Neuron (in vitro differentiated cells): ENCODE data around the gene HNRNPAB.

ENCODE experiments used
- H2AFZ ChIP-seq: one replicate; pipeline ENCODE4 v1.6.1; 2013; ENCODE audit warnings: low read depth, mild to moderate bottlenecking, inconsistent platforms, low read length, moderate library complexity
- H3K27me3 ChIP-seq: one replicate; pipeline ENCODE4 v1.6.1; 2013; ENCODE audit warnings: low read length; ENCODE audit not compliant: insufficient read depth
- H3K36me3 ChIP-seq: one replicate; pipeline ENCODE4 v1.6.1; 2013; ENCODE audit warnings: low read length; ENCODE audit not compliant: insufficient read depth
- H3K4me1 ChIP-seq: one replicate; pipeline ENCODE4 v1.6.1; 2013; ENCODE audit warnings: low read length; ENCODE audit not compliant: insufficient read depth
- H3K4me3 ChIP-seq: 2 replicates; pipeline ENCODE4 v1.5.1; 2013; ENCODE audit warnings: mild to moderate bottlenecking, low read length, moderate library complexity
- H3K9me3 ChIP-seq: one replicate; pipeline ENCODE4 v1.6.1; 2013; ENCODE audit warnings: low read length

Gene HNRNPAB

DNA sequence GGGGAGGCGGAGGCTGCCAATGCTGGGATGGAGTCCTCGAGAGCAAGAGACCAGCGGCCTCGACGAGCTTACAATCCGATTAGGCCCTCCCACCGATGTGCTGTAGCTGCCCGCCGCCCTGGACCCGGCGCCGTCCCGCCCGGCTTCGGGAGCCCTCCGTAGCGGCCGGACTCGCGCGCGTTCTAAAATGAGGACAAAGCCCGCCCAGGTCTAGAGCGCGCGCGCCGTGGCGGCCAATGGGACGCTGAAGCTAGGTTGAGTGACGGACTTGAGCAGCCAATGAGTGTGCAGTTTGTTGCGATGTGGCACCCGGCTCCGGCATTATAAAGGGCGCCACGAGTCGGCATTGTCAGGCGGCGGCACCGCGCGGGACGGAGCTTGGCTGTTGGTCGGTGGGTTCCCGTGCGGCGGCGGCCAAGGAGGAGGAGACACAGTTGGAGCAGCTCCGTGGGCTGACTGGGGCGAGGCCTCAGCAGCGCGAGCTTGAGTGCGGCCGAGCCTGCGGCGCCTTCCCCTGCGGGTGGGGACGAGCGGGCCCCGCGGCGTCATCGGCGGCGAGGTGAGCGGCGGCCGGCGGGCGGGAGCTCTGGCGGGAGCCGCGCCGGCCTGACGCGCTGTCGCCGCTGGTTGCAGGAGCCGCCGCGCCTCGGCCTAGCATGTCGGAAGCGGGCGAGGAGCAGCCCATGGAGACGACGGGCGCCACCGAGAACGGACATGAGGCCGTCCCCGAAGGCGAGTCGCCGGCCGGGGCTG, at the start of gene HNRNPAB:
Gene HNRNPAB (plus strand): TSS at position 352 of the 753 bp plus-strand sequence. CDS start 305 bp downstream, at position 657.
- peaks cover 40% of the 10 kb centered on the region for H3K36me3 ChIP-seq
- peak within 1 kb of the TSS; percentile 49 for H2AFZ ChIP-seq
- H3K4me3 ChIP-seq, result peak within 1 kb of the TSS; percentile 96
- H3K9me3 ChIP-seq, result no peaks in the 10 kb centered on the region
- H3K4me1 ChIP-seq, result peaks cover 26% of the 10 kb centered on the region
- no peaks in the 10 kb centered on the region for H3K27me3 ChIP-seq

DNA sequence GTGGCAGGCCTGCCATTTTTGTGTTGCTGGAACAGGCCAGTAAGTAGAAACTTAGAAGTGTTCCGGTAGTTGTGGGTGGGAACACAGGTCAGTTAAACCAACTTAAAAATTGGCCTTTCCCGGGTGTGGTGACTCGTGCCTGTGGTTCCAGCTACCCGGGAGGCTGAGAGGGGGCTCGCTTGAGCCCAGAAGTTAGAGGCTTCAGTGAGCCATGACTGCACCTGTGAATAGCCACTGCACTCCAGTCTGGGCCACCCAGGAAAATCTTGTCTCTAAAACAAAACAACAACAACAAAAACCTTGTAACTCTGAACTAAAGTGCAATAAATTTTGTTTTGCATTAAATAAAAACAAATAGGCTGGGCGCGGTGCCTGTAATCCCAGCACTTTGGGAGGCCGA, 49.3 kb upstream of the HNRNPAB start:
- H2AFZ ChIP-seq, result no peak overlapping the region
- H3K9me3 ChIP-seq, result no peaks in the 10 kb centered on the region
- H3K36me3 ChIP-seq, result peaks cover 17% of the 10 kb centered on the region
- peaks cover 9% of the 10 kb centered on the region for H3K4me1 ChIP-seq
- H3K27me3 ChIP-seq, result no peaks in the 10 kb centered on the region
- H3K4me3 ChIP-seq, result no peak overlapping the region

DNA sequence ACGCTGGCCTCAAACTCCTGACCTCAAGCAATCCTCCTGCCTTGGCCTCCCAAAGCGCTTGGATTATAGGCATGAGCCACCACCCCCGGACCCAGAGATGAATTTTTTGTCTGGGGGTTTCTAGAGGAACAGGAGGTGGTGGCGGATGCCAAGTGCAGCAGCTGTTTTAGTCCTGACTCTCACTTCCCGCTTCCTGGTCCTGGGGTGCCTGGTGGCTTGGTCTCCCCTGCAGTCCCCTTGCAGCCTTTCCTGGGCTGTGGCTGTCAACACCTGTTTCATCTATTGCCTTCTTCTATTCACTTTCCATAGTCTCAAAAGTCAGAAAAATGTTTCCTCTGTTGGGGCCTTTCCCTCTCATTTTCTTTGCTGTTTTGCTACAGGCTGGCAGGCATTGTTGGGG, 44.2 kb upstream of the HNRNPAB start:
- Histone ChIP-seq H3K27me3 (no peaks in the 10 kb centered on the region), H3K4me3 (no peak overlapping the region), H3K9me3 (no peaks in the 10 kb centered on the region), H3K36me3 (no peaks in the 10 kb centered on the region), H2AFZ (no peak overlapping the region), H3K4me1 (peaks cover 5% of the 10 kb centered on the region)

DNA sequence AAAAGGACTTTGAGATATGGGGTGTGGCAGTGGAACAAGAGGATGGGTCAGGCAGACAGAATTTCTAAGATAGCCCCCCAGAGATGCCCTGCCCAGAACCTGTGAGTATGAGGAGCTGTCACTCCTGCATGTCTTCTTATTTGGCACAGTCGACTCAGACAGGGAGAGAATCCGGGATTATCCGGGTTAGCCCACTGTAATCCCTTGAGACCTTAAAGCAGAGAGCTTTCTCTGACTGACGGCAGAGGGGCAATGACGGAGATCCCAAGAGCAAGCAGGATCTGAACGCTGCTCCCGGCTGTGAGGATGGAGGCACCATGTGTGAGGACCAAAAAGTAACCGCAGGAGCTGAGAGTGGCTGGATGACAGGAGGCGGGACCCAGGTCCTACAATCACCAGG, 41.9 kb upstream of the HNRNPAB start:
- Histone ChIP-seq H3K4me3 (no peak overlapping the region), H3K9me3 (no peaks in the 10 kb centered on the region), H2AFZ (no peak overlapping the region), H3K4me1 (peaks cover 5% of the 10 kb centered on the region), H3K36me3 (no peaks in the 10 kb centered on the region), H3K27me3 (no peaks in the 10 kb centered on the region)

DNA sequence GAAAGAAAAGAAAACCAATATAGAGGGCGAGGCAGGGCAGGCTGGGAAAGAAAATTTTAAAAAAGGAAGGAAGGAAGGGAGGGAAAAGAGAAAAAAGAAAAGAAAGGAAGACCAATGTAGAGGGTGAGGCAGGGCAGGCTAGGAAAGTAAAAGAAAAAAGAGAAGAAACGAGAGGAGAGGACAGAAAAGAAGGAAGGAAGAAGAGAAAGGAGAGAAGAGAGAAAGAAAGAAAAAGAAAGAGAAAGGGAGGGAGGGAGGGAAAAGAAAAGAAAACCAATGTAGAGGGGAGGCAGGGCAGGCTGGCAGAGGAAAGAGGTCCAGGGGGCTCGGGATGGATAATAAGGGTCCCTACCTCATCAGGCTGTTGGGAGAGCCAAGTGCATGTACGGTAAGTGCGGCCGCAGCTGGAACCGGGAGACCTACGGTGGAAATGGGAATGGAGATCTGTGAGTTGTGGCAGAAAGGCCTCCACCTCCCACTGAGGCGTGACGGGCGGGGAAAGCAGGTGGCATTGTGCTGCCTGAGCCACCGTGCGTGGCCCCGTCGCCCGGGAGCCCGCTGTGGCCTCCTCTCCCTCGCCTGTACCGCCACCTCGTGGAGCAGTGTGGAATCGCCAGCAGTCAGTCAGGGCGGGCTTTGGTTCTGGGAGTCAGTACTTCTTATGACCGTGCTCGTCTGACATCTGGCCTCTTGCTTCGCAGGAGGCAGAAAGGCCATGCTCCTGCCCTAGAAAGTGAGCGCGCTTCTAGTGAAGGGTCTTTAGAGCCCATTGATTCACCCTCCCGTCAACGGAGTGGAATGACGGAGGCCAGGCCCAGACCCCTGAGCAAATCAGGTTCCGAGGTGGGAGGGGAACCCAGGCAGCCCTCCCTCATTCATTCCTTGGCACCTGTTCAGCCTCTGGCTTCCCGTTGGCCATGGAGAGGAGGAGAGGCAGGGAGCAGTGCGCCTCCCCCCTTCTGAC, 40.3 kb upstream of the HNRNPAB start:
- Histone ChIP-seq H2AFZ (peak overlapping the region; percentile 71), H3K36me3 (no peaks in the 10 kb centered on the region), H3K27me3 (no peaks in the 10 kb centered on the region), H3K4me1 (peaks cover 5% of the 10 kb centered on the region), H3K9me3 (no peaks in the 10 kb centered on the region), H3K4me3 (peak overlapping the region; percentile 26)

DNA sequence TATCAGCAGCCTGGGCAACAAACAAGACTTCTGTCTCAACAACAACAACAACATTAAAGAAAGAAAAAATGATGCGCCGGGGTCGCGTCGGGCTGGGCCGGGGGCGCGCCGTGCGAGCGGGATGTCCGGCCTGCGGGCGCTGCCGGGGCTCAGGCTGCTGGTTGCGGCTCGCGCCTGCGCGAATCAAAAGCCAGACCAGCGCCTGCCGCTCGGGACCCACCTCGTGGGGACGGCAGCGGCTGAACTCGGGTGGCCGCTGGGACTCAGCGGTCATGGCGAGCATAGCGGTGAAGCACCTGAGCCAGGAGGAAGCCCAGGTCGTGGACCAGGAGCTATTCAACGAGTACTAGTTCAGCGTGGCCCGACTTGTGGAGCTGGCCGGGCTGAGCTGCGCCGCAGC, 38.8 kb upstream of the HNRNPAB start:
- Histone ChIP-seq H3K27me3 (no peaks in the 10 kb centered on the region), H3K9me3 (no peaks in the 10 kb centered on the region), H3K4me1 (peaks cover 5% of the 10 kb centered on the region), H3K36me3 (no peaks in the 10 kb centered on the region), H2AFZ (no peak overlapping the region), H3K4me3 (no peak overlapping the region)

DNA sequence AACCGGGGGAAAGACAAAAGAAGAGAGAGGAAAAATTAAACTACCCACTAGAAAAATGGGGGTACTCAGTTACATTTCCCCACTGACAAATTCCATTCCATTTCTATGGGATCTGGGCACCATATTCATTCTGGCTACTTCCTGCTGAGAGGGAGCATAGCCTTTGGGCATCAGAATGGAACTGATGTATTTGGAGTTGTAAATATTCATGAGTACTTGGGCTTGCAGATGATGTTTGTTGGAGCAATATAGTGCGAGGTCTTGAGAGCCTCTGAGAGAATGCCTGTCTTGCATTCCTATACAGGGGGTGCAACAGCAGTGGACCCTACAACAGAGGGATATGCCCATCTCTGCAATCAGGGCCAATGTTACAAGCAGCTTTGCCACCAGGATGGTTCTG, 33.9 kb upstream of the HNRNPAB start:
- Histone ChIP-seq H2AFZ (no peak overlapping the region), H3K4me1 (peaks cover 3% of the 10 kb centered on the region), H3K9me3 (no peaks in the 10 kb centered on the region), H3K36me3 (no peaks in the 10 kb centered on the region), H3K27me3 (no peaks in the 10 kb centered on the region), H3K4me3 (no peak overlapping the region)

DNA sequence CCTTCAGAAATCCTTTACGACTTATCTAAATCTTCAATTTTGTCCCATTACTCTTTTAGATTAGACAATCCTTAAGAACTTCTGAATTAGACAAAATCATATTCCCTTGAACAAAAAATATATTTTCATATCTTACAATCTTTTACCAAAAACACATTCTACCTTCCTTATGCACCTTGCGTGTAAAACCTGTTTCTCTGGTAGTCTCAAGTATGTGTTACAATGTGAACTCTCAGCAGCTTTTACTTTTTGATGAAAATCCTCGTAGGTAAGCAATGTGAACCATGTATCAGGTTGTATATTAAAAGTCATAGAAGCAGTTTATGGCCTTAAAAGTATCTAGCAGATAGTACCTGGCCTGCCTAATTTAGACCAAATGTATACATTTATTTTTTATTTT, 29.9 kb upstream of the HNRNPAB start:
- Histone ChIP-seq H3K36me3 (no peaks in the 10 kb centered on the region), H3K27me3 (no peaks in the 10 kb centered on the region), H3K4me3 (no peak overlapping the region), H2AFZ (no peak overlapping the region), H3K4me1 (peaks cover 3% of the 10 kb centered on the region), H3K9me3 (no peaks in the 10 kb centered on the region)

DNA sequence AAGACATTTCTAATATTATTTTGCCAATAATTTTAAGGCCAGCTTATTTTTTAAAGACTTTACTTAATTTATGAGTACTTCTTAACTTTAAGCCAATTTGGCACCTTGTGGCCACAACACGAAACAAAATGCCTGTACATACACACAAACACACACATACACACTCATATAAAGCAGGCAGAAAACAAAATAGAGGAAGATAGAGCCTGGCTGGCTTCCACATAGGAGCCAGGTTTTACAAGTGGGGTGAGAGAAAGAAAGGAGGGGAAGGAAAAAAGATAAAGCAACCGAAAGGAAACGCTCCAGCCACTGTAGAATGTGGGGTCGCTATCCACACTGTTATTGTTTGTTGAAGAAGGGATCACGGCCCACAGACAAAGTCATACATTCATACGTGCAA, 27.5 kb upstream of the HNRNPAB start:
- Histone ChIP-seq H3K4me1 (no peaks in the 10 kb centered on the region), H2AFZ (no peak overlapping the region), H3K9me3 (no peaks in the 10 kb centered on the region), H3K36me3 (no peaks in the 10 kb centered on the region), H3K27me3 (no peaks in the 10 kb centered on the region), H3K4me3 (no peak overlapping the region)

DNA sequence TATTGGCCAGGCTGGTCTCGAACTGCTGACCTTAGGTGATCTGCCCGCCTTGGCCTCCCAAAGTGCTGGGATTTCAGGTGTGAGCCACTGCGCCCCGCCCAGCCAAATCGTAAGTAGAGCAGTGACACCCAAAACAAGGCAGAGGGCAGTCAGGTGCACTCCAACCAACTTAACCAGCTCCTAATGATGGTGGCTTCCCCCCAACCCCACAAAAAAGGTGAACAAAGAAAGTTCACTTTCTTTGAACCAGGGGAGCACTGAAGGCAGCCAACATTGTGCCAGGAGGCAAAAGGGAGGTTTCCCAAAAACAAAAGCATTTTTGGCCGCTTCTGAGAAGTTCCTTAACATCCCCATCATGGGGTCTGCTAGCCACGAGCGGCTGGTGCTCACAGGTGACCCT, 26.8 kb upstream of the HNRNPAB start:
- Histone ChIP-seq H3K9me3 (no peaks in the 10 kb centered on the region), H3K4me1 (no peaks in the 10 kb centered on the region), H3K36me3 (no peaks in the 10 kb centered on the region), H3K4me3 (no peak overlapping the region), H3K27me3 (no peaks in the 10 kb centered on the region), H2AFZ (no peak overlapping the region)

DNA sequence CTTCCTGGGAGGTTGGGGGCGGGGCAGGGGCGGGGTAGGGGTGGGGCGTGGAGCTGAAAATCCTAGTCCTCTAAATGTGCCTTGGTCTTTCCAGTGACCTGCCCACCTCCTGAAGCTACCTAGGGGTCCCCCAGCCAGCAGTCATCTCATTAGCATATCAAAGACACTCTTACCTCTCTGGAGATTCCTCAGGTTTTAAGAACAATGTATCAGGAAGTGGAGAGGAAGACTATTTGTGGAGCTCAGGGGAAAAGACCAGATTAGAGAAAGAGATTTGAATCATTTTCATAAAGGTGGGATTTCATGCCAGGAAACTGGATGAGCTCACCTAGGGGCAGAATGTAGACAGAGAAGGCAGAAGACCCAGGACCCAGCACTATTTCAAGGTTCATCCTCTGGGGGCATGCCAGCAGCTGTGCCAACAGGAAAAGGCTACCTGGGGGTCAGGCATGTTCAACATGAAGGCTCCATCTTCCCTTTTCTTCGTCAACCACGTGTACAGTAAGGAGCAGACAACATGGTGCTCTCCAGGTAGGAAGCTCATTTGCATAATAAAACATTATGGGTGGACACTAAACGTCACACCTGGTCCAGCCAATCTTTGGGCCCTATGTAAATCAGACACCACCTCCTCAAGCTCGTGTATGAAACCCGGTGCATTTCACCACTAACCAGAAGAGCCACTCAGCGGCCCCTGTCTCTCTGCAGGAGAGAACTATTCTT, 24.0 kb upstream of the HNRNPAB start:
- Histone ChIP-seq H3K27me3 (no peaks in the 10 kb centered on the region), H3K4me3 (no peak overlapping the region), H3K9me3 (no peaks in the 10 kb centered on the region), H3K36me3 (no peaks in the 10 kb centered on the region), H2AFZ (no peak overlapping the region), H3K4me1 (no peaks in the 10 kb centered on the region)

DNA sequence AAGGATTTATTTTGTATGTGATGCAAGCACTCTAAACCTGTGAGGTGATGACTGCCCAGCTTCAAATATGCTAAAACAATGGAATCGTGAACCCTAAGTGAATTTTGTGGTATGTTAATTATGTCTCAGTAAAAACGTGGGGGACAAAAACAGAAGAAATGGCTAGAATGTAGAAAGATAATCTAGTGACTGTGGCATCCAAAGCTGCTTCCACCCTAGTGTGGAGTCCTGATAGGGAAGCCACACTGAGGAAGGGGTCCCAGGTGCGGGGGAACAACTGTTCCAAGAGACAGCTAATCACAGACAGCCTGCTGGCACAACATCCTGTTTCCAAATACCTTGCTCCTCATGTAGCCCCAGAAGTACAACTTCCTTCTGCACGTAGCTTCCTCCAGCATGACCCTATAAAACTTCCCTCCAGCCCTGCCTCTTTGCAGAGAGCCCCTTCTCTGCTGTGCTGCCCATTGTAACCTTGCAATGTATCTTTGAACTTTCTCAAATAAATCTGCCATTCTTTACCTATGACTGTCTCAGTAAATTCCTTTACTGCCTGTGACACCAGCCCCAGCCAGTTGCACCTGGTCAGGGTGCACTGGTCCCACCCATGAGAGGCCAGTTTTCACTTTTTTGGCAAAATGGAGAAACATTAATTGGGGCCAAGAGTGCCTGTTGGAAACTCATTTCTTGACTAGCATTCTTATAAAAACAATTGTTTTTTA, 22.0 kb upstream of the HNRNPAB start:
- Histone ChIP-seq H3K27me3 (no peaks in the 10 kb centered on the region), H3K4me3 (no peak overlapping the region), H3K4me1 (no peaks in the 10 kb centered on the region), H2AFZ (no peak overlapping the region), H3K36me3 (no peaks in the 10 kb centered on the region), H3K9me3 (no peaks in the 10 kb centered on the region)
